GM21381 (cell line): ENCODE results near the gene AIP.
"Not testable (repeated sequence)": the region's sequence is repeated elsewhere in the genome, so short reads cannot be mapped to it uniquely, and the experiment has no call there.

Experiments
- ATAC-seq: cut with Tn5 transposase; IDR thresholded peaks from one replicate; pipeline ENCODE4 v1.9.1; 2021; ENCODE audit warnings: mild to moderate bottlenecking, moderate library complexity; ENCODE audit not compliant: unreplicated experiment

AIP gene

DNA sequence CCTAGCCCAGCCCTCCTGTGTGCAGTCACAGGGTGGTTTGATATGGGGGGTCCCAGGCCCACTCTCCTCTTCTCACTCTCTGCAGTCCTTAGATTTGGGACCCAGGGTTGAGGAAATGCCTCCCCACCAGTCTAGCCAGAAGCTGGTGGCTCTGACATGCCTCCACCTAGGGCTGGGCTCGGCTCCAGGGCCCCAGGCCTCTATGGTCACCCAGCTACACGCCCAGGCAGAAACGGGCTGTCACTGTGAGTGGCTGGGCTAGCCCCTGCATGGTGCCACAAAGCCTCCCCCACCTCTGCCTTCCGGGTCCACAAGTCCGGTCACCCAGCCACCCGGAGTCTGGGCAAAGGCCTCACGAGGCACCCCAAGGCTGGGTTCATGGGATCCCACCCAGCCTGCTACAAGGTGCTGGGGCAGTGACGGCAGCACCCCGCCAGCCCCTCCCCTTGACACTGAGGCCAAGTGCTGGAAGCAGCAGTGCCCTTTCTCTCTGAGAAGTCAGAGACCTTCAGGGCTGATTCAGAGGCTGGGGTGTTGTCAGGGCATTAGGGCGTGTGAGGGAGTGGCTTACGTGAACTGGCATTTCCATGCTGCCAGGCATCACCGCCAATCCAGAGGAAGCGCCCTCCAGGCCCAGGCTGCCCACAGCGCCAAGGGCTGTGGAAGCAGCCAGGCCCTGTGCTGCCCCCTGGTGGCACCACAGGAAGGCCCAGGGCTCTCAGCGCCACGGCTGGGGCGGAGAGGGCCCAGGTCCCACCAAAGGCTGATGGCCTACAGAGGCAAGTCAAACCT lies 23.0 kb downstream of the AIP start:
- ATAC-seq, result no peak

DNA sequence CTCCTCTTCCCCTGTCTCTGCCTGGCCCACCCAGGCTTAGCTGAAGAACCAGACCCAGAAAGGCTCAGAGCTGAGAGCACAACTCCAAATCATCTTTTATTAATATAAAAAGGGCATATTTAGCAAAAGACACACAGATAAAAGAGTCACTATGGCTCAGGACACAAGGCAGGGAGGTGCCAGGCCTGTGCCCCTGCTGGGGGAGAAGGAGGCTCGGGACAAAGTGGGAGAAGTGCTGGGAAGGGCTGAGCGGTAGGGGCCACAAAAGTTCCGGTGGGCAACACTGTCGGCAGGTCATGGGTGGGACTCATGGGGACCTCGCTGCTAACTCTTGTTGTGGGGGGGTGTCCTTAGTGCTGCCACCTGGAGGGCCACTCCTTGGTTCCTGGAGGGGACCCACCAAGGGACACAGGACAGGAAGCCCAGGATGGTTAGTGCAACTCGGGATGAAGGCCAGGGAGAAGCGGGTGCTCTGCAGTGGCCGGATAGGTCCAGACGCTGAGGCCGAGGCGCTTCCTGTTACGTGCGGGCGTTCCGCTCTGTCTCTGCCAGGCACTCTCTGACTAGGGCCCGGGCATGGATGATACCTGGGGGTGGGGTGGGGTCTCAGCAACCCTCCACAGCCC lies 23.7 kb downstream of the AIP start:
- ATAC-seq, result no peak

DNA sequence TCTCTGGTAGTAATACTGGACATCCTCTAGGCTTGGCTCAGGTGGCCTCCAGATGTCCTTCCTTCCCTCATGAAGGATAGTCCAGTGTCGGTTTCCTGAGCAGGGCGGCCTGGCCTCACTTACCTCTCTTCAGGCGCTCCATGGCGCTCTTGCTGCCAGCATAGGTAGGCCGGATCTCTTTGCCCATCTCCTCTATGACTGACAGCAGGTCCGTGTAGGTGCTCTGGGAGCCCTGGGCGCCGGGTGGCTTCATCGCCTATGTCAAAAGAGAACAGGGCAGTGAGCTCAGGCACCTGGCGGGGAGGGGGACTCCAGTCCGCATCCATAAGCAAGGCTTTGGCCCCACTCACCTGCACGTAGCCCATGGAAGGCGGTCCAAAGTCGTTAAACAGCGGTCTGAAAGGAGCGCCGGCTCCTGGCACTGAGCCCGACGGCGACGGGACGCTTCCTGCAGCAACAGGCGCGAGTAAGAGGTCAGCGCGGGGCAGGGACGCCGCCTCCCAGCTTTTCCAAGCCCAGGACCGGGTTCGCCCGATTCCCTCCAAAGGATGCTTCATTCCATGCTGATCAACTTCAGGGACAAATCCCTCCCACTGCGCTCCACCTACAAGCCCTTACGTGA lies 24.5 kb downstream of the AIP start:
- no peak for ATAC-seq

DNA sequence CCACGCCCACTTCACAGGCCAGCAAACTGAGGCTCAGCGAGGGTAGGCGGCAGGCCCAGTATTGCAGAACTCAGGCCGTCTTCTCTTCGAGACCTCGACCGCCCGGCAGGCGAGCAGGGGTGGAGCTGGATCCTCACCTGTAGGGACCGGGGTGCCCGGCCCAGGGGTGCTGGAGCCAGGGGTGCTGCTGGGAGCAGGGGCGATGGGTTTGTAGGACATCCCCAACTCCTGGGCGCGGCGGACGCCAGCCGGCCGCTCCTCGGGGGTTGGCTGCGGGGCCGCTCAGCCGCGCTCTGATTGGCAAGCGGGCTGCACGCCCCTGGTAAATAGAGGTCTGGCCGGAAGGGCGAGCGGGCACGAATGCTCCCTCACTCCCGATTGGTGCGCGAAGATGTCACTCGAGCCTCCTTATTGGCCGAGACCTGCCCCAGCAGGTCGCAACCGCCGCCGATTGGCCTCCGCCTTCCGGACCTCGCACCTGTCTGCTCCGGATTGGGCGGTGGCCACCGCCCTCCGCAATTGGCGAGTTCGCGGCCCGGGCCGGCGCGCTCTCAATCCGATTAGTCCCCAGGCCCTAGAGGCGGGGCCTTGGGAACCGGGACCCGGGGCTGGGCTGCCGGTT lies 25.1 kb downstream of the AIP start, which contains the start of gene CDK2AP2:
Gene CDK2AP2 (minus strand): TSS at position 299 of the 622 bp plus-strand sequence. CDS start 80 bp downstream, at position 219.
- ATAC-seq, result peak; percentile 69

DNA sequence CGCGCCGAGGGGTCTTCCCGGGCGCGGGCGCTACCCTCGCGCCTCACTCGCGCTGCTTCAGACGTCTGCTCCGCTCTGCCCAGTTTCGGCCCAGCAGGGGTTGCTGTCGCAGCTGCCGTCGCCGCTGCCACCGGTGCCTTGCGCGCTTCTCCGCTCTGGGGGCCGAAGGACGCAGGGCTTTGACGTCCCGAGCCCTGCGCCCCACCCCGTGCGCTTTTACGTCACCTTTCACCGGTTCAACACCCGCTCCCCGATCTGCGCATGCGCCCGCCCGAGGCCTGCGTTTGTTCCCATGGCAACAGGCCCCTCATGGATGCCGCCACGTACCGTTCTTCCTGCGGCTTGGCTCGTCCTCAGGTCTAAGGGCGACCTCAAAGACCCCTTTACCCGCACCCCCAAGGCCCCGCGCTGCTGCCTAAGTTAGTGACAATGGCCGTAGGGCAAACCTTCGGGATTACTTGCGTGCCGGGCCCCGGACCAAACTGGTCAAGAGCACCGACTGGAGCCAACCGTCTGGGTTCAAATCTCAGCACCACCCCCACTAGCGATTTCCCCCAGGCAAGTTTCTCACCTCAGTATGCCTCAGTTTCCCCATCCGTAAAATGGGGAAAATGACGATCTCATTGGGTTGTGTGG lies 25.8 kb downstream of the AIP start:
- ATAC-seq, result peak; percentile 38

DNA sequence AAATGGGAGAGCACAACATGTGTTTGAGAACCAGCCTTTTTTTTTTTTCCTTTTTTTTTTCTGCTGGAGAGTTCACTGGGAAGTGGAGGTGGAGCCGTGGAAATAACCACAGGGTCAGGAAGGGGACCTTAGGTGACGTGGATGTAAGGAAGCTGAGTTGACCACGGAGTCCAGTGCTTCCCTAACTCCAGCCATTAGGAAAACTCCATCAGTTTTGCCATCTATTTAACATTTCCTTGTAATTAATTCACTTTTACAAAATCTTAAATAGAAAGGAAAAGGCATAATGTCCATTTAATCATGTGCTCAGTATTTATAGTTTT lies 27.2 kb downstream of the AIP start:
- no peak for ATAC-seq

DNA sequence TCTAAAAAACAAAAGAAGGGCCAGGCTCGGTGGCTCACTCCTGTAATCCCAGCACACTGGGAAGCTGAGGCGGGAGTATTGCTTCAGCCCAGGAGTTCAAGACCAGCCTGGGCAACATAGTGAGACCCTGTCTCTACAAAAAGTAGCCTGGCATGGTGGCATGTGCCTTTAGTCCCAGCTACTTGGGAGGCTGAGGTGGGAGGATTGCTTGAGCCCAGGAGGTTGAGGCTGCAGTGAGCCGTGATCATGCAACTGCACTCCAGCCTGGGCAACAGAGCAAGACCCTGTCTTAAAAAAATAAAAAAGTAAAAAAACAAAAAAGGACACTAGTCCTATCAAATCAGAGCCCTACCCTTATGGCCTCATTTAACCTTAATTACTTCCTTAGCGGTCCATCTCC lies 28.7 kb downstream of the AIP start:
- not testable (repeated sequence) for ATAC-seq

DNA sequence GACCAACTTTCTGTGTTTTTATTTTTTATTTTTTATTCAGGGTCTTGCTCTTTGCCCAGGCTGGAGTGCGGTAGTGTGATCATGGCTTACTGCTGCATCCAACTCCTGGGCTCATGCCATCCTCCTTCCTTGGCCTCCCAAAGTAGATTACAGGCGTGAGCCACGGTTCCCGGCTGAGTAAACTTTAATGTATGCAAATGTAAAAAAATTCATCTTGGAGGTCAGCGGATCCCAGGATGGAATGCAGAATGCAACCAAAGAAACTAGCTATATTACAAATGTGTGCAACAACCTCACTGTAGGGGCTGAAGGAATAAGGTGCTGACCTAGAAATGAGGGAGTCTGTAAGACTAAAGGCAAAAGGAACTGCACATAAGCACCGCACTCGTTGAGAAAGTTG lies 31.3 kb downstream of the AIP start:
- no peak for ATAC-seq

DNA sequence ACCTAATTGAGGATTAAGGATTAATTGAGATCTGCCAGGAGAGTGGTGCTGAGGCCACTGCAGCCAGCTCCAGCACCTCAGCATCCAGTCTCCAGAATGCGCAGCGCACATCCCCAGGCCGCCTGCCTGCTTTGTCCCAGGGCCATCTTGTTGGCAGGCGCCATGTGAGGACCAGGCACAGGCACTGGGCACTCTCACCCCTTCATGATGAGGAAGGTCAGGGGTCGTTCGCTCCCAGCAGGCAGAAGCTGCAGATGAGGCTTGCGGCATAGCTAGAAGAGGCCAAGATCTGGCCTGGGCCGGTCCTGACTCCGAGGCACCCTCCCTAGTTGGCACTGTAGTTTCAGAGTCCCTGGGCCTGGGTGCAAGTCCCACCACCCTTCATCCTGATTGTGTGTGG lies 34.0 kb downstream of the AIP start:
- no peak for ATAC-seq

DNA sequence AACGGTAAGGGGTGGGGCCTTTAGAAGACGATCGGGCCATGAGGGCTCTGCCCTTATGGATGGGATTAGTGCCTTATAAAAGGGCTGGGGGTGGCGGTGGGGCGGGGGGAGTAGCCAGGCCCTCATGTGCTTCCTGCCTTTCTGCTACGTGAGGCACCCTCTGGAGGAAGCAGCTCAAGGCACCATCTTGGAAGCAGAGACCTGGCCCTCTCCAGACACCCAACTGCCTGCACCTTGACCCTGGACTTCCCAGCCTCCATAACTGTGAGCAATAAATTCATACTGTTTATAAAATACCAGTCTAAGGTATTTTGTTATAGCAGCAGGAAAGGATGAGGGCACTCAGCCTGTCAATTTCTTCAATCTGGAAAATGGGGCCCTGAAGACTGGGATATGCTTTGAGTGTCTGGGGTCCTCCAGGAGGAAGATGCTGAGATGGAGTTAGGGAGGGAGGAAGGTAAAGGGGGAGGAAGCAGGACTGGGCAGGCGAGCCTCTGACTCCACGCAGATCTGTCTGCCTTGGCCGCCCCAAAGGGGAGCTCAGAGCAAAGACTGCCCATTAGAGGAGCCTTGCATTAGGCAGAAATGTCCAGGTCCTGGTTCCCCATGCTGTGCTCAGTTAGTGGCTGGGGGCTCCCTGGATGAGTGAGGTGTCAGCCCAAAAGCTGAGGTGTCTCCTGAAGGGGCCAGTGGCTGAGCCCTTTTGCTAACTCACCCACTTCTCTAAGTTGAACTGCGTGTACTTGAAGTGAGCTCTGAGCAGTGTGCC lies 35.1 kb downstream of the AIP start:
- no peak for ATAC-seq

DNA sequence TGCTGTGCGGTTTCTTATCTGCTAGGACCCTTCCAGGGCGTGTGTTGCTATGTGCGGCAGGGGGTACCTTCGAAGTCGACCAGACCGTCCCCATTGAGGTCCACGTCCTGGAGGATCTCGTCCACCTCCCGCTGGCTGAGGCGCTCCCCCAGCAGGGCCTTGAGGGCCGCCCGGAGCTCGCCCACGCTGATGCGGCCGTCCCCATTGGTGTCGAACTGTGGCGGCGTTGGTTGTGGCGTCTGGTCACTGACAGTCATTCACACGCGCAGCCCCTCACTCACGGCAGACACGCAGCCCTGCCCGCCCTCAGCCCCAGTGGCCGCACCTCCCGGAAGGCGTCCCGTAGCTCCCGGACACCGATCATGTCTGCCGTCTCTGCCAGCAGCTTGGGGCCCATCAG lies 36.9 kb downstream of the AIP start:
- ATAC-seq, result no peak

DNA sequence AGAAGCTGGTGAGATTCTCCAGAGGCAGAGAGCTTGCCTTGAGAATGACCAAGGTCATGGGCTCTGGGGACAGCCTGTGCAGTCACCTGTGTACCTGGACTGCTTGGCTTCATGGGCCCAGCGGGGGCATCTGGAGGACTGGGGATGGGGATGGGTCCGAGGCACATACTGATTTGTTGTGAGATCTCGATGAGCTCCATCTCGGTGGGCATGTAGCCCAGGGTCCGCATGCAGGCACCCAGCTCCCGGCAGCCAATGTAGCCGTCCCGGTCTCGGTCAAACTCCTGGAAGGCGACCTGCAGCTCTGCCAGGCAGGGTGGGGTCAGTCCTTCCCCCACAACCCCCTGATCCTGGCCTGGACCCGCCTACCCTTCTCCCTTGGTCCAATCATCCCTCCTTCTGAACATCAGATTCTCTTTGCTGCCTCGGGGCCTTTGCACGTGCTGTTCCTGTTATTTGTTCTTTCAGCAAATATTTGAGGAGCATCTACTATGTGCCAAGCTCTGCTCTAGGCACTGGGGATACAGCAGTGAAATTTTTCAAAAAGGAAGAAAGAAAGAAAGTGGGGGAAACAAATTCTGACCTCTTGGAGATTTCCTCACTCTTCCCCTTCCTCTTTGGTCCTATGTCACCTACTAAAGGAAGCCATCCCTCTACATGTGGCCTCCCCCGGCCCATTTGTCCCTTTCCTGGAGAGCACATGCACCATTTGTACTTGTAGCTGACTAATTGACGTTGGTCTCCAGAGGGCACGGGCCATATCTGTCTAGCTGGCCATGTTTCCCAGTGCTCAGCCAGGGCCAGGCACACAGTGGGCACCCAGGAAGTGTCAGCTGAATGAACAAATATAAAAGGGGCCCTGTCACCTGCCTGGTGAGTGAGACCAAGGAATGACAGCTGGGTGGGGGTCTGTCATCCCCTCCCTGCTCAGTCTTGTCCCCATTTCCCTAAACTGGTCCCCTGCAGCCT lies 38.3 kb downstream of the AIP start:
- ATAC-seq, result no peak

DNA sequence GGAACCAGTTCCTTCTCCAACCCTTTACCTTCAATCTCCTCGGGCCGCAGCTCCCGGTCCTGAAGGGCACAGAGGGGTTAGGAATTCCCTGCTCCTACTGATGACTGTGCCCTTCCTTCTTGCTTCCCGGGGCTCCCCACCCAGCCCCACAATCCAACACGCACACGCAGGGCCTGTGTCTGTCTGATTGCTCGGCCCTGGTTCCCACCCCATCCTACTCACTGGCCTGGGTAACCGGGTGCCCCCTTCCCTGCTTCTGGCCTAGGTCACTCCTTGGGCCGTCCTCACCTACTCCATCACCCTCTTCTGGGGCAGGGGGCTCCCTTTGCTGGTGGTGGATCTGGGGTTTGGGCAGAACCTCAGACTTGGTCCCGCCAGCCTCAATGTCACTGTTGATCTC lies 39.1 kb downstream of the AIP start:
- no peak for ATAC-seq

DNA sequence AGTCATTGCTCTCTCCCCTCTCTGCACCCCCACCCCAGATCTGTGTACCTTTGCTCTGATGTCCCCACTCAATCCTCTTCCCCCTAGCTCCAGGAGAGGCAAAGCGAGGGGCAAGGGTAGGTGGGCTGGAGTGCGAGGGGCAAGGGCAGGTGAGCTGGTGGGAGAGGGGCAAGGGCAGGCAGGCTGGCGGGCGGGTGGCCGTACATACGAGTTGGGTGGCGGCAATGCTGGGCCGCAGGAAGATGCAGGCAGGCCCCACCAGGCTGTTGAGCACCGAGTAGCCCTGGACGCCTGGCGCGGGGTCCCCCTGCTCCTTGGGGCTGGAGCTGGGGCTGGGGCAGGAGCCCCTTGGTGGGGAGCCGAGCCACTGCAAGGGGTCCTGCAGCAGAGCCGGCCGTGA lies 39.5 kb downstream of the AIP start:
- ATAC-seq, result no peak

DNA sequence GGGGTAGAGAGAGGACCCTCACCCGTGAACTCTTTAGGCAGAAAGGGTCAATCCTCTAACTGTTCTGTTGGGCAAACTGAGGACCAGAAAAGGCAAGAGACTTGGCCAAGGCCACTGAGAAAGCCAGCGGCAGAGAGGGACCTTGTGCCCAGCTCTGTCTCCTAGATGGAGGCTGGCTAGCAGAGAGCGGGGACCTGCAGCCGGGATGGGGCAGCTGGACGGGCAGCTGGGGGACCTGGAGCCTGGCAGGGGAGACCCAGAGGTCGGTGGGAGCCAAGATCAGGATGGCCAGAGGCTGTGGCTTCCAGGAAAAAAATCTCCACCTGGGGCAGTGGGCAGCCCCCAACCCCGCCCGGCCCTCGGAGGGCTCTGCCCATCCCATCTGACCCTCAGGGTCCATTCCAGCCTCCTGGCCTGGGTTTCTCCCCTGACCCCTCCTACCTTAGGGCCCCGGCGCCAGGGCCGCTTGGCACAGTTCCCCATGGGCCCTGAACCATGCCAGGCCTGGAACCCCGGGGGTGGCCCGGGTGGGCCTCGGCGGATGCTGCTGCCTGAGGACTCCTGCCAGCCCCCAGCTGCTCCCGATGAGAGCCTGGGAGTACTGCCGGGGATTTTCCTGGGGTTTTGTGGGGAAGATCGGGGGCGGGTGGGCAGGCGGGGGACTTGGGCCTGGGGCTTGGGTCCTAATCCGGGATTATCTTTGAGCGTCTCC lies 40.2 kb downstream of the AIP start, which contains the start of gene CABP2:
Gene CABP2 (minus strand): TSS at position 603 of the 712 bp plus-strand sequence. CDS start 120 bp downstream, at position 483.
- no peak for ATAC-seq

DNA sequence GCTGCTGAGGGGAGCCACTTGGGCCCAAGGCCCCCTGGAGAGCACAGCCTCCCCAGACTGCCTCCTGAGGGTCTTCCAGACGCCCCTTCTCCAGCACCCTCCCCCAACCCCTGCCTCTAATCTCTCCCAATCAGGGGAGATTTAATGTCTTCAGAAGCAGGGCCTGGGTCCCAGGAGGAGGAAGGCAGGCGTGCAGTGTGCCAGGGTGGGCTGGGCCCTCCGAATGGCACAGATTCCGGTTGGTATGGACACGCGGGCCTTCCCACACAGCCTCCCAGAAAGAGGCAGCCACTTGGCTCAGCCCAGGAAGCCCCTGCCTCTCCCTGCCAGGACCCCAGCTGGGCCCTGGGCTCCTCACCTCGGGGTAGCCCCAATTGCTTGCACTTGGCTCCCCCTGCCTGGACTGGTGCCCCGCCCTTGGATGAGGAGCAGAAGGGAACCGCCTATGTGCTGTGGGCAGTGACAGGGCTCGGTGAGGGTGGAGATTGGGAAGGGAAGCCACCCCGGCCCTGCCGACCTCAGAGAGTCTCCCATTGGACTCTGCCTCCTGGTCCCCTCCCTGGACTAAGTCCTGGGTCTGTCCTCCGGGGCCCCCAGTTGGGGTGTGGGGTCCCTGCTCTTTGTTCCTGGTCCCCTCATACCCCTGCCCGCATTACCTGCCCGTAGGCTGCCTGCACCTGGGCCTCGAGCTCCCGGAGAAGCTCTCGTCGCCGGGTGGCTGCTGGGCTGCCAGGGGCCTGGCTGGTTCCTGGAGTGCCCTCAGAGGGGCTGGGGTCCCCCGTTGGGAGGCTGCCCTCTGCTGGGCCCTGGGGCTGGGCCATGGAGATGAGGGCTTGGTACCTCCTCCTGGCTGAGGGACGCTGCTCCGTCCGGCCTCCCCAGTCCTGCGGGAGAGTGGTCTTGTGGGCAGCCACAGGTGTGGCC lies 41.0 kb downstream of the AIP start:
- no peak for ATAC-seq

DNA sequence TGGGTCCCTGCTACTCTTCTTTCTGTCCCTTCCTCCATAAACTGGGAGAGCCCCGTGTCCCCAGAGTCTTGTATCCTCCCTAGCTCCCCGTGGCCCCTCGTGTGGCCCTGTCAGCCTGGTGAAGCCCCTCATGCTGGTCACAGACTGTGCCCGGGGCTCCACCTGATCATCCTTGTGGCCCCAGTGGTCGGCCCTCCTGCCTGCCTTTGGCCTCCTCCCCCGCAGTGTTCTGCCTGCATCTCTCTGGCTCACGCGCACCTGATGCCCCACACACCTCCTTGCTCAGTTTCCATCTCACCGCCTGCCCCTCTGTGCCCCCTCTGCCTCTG lies 41.6 kb downstream of the AIP start:
- no peak for ATAC-seq
